ENCODE measurements around the gene GSTCD.
"Not testable (repeated sequence)": the region's sequence is repeated elsewhere in the genome, so short reads cannot be mapped to it uniquely, and the experiment has no call there.

The GSTCD gene

GRCh38 chr4:105775760-105776415, 67.3 kb downstream of the GSTCD start:
- H3K9me3 ChIP-seq (ENCODE audit: control insufficient read depth, low read length); H3K36me3 ChIP-seq (ENCODE audit: control insufficient read depth, insufficient read depth, low read length): not testable (repeated sequence)

GRCh38 chr4:105780176-105780575, 71.6 kb downstream of the GSTCD start:
- Histone ChIP-seq H3K4me3 (ENCODE audit: low read length) (no peak overlapping the region), H3K36me3 (ENCODE audit: control insufficient read depth, insufficient read depth, low read length) (no peaks in the 10 kb centered on the region), H3K9me3 (ENCODE audit: control insufficient read depth, low read length) (no peaks in the 10 kb centered on the region), H3K4me1 (ENCODE audit: control insufficient read depth, insufficient read depth, low read length) (no peaks in the 10 kb centered on the region), H3K27me3 (ENCODE audit: control insufficient read depth, insufficient read depth, low read length) (no peaks in the 10 kb centered on the region), H3K9ac (ENCODE audit: low read length) (no peak overlapping the region)

More at GRCh38 chr4:105775760-105776415, 67.3 kb downstream of the GSTCD start:
- not testable (repeated sequence) for H3K4me1 ChIP-seq (ENCODE audit: control insufficient read depth, insufficient read depth, low read length); H3K9ac ChIP-seq (ENCODE audit: low read length); H3K27me3 ChIP-seq (ENCODE audit: control insufficient read depth, insufficient read depth, low read length); H3K4me3 ChIP-seq (ENCODE audit: low read length)

GRCh38 chr4:105784761-105785160, 76.2 kb downstream of the GSTCD start:
- Histone ChIP-seq H3K27me3 (ENCODE audit: control insufficient read depth, insufficient read depth, low read length) (no peaks in the 10 kb centered on the region), H3K4me1 (ENCODE audit: control insufficient read depth, insufficient read depth, low read length) (no peaks in the 10 kb centered on the region), H3K4me3 (ENCODE audit: low read length) (no peak overlapping the region), H3K9me3 (ENCODE audit: control insufficient read depth, low read length) (no peaks in the 10 kb centered on the region), H3K36me3 (ENCODE audit: control insufficient read depth, insufficient read depth, low read length) (no peaks in the 10 kb centered on the region), H3K9ac (ENCODE audit: low read length) (no peak overlapping the region)

DNA sequence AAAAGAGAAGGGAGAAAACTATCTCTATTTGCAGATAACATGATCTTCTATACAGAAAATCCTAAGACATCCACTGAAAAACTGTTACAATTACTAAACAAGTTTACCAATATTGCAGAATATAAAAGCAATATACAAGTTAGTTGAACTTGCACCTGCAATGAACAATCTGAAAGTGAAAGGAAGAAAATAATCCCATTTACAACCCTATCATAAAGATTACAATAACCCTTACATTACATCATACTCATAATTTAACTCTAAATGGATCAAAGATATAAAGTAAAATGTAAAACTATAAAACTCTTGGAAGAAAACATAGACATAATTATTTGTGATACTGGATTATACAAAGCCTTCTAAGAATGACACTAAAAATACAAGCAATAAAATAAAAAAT, 77.2 kb downstream of the GSTCD start:
- no peaks in the 10 kb centered on the region for H3K27me3 ChIP-seq (ENCODE audit: control insufficient read depth, insufficient read depth, low read length)
- H3K4me3 ChIP-seq (ENCODE audit: low read length), result no peak overlapping the region
- H3K9me3 ChIP-seq (ENCODE audit: control insufficient read depth, low read length), result no peaks in the 10 kb centered on the region
- no peaks in the 10 kb centered on the region for H3K36me3 ChIP-seq (ENCODE audit: control insufficient read depth, insufficient read depth, low read length)
- no peak overlapping the region for H3K9ac ChIP-seq (ENCODE audit: low read length)
- H3K4me1 ChIP-seq (ENCODE audit: control insufficient read depth, insufficient read depth, low read length), result no peaks in the 10 kb centered on the region

GRCh38 chr4:105786748-105787147, 78.2 kb downstream of the GSTCD start:
- Histone ChIP-seq H3K9me3 (ENCODE audit: control insufficient read depth, low read length) (no peaks in the 10 kb centered on the region), H3K4me3 (ENCODE audit: low read length) (no peak overlapping the region), H3K36me3 (ENCODE audit: control insufficient read depth, insufficient read depth, low read length) (no peaks in the 10 kb centered on the region), H3K9ac (ENCODE audit: low read length) (no peak overlapping the region), H3K27me3 (ENCODE audit: control insufficient read depth, insufficient read depth, low read length) (no peaks in the 10 kb centered on the region), H3K4me1 (ENCODE audit: control insufficient read depth, insufficient read depth, low read length) (no peaks in the 10 kb centered on the region)

- H3K27me3 ChIP-seq (ENCODE audit: control insufficient read depth, insufficient read depth, low read length), result no peaks in the 10 kb centered on the region
- no peaks in the 10 kb centered on the region for H3K36me3 ChIP-seq (ENCODE audit: control insufficient read depth, insufficient read depth, low read length)
- no peaks in the 10 kb centered on the region for H3K9me3 ChIP-seq (ENCODE audit: control insufficient read depth, low read length)
- H3K4me1 ChIP-seq (ENCODE audit: control insufficient read depth, insufficient read depth, low read length), result no peaks in the 10 kb centered on the region
- H3K4me3 ChIP-seq (ENCODE audit: low read length), result no peak overlapping the region
- no peak overlapping the region for H3K9ac ChIP-seq (ENCODE audit: low read length)
These were observed 88.6 kb downstream of the GSTCD start for GRCh38 chr4:105797225-105797624.

GRCh38 chr4:105805501-105806120, 97.0 kb downstream of the GSTCD start:
- H3K27me3 ChIP-seq (ENCODE audit: control insufficient read depth, insufficient read depth, low read length), result no peaks in the 10 kb centered on the region
- no peaks in the 10 kb centered on the region for H3K9me3 ChIP-seq (ENCODE audit: control insufficient read depth, low read length)
- H3K36me3 ChIP-seq (ENCODE audit: control insufficient read depth, insufficient read depth, low read length), result no peaks in the 10 kb centered on the region
- H3K4me1 ChIP-seq (ENCODE audit: control insufficient read depth, insufficient read depth, low read length), result no peaks in the 10 kb centered on the region
- H3K4me3 ChIP-seq (ENCODE audit: low read length), result no peak overlapping the region
- H3K9ac ChIP-seq (ENCODE audit: low read length), result no peak overlapping the region

DNA sequence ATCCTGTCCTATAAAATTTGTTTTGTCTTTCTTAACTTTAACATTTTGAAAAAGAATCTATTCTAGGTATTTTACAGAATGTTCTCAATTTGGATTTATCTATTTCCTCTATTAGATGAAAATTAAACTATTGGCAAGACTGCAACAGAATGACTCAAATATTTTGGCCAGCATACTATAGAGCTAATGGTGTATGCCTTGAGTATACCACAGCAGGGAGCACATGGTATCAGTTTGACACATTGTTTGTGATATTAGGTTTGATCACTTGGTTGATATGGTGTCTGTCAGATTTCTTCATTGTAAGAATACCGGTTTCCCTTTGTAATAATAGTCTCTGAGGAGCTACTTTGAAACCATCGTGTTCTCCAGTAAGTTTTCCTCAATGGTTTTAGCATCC, 98.9 kb downstream of the GSTCD start:
- Histone ChIP-seq H3K9me3 (ENCODE audit: control insufficient read depth, low read length) (no peaks in the 10 kb centered on the region), H3K27me3 (ENCODE audit: control insufficient read depth, insufficient read depth, low read length) (no peaks in the 10 kb centered on the region), H3K4me3 (ENCODE audit: low read length) (no peak overlapping the region), H3K9ac (ENCODE audit: low read length) (no peak overlapping the region), H3K4me1 (ENCODE audit: control insufficient read depth, insufficient read depth, low read length) (no peaks in the 10 kb centered on the region), H3K36me3 (ENCODE audit: control insufficient read depth, insufficient read depth, low read length) (no peaks in the 10 kb centered on the region)

GRCh38 chr4:105808030-105808749, 99.6 kb downstream of the GSTCD start:
- Histone ChIP-seq H3K27me3 (ENCODE audit: control insufficient read depth, insufficient read depth, low read length) (no peaks in the 10 kb centered on the region), H3K9ac (ENCODE audit: low read length) (no peak overlapping the region), H3K4me3 (ENCODE audit: low read length) (no peak overlapping the region), H3K4me1 (ENCODE audit: control insufficient read depth, insufficient read depth, low read length) (no peaks in the 10 kb centered on the region), H3K36me3 (ENCODE audit: control insufficient read depth, insufficient read depth, low read length) (no peaks in the 10 kb centered on the region), H3K9me3 (ENCODE audit: control insufficient read depth, low read length) (no peaks in the 10 kb centered on the region)

- Histone ChIP-seq H3K27me3 (ENCODE audit: control insufficient read depth, insufficient read depth, low read length) (no peaks in the 10 kb centered on the region), H3K4me1 (ENCODE audit: control insufficient read depth, insufficient read depth, low read length) (no peaks in the 10 kb centered on the region), H3K9me3 (ENCODE audit: control insufficient read depth, low read length) (no peaks in the 10 kb centered on the region), H3K4me3 (ENCODE audit: low read length) (no peak overlapping the region), H3K9ac (ENCODE audit: low read length) (no peak overlapping the region), H3K36me3 (ENCODE audit: control insufficient read depth, insufficient read depth, low read length) (no peaks in the 10 kb centered on the region)
These were observed 100.1 kb downstream of the GSTCD start for GRCh38 chr4:105808750-105809041.

DNA sequence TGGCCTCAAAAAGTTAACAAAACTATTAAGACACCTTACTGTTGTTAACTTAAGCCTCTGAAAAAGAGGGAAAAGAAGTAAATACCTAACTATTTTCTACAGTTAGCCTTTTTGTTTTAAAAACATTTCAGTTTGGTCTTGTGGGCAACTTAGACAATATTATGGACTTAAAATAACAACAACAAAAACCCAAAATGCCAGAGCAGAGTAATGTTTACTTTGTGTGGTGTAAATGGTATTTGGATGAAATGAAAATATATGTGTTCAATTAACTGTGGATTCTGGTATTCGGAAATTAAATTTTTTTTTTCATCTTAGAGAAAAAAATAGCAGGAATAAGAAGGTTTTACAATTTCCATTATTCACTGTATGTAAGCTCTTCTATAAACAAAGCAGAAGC, 107.1 kb downstream of the GSTCD start:
- no peaks in the 10 kb centered on the region for H3K36me3 ChIP-seq (ENCODE audit: control insufficient read depth, insufficient read depth, low read length)
- H3K27me3 ChIP-seq (ENCODE audit: control insufficient read depth, insufficient read depth, low read length), result no peaks in the 10 kb centered on the region
- no peak overlapping the region for H3K4me3 ChIP-seq (ENCODE audit: low read length)
- H3K9me3 ChIP-seq (ENCODE audit: control insufficient read depth, low read length), result no peaks in the 10 kb centered on the region
- no peaks in the 10 kb centered on the region for H3K4me1 ChIP-seq (ENCODE audit: control insufficient read depth, insufficient read depth, low read length)
- H3K9ac ChIP-seq (ENCODE audit: low read length), result no peak overlapping the region

GRCh38 chr4:105822061-105822460, 113.5 kb downstream of the GSTCD start:
- Histone ChIP-seq H3K27me3 (ENCODE audit: control insufficient read depth, insufficient read depth, low read length) (no peaks in the 10 kb centered on the region), H3K9me3 (ENCODE audit: control insufficient read depth, low read length) (no peaks in the 10 kb centered on the region), H3K36me3 (ENCODE audit: control insufficient read depth, insufficient read depth, low read length) (no peaks in the 10 kb centered on the region), H3K4me3 (ENCODE audit: low read length) (no peak overlapping the region), H3K4me1 (ENCODE audit: control insufficient read depth, insufficient read depth, low read length) (no peaks in the 10 kb centered on the region), H3K9ac (ENCODE audit: low read length) (no peak overlapping the region)

Data from mucosa of stomach (tissue), 1 donor.